GM18858 (cell line): ENCODE data around the gene ARHGAP12.

ENCODE experiments used
- ATAC-seq: cut with Tn5 transposase; IDR thresholded peaks from one replicate; pipeline ENCODE4 v1.9.1; 2021; ENCODE audit not compliant: unreplicated experiment

Gene ARHGAP12

GRCh38 chr10:31952066-31952465 lies 23.4 kb upstream of the ARHGAP12 start:
- ATAC-seq = no peak

- ATAC-seq = no peak
Measured at GRCh38 chr10:31949266-31949665, 20.6 kb upstream of the ARHGAP12 start.

DNA sequence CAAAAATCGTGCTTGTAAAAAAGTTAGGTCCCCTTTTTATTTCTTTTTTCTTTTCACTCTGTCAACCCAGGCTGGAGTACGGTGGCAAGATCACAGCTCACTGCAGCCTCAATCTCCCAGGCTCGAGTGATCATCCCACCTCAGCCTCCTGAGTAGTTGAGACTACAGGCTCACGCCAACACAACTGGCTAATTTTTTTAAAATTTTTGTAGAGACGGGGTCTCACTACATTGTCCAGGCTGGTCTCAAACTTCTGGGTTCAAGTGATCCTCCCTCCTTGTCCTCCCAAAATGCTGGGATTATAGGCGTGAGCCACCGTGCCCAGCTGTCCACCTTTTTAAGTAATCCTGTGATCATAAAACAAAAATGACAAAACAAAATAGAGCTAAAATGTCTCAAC lies 19.4 kb upstream of the ARHGAP12 start:
- no peak for ATAC-seq

DNA sequence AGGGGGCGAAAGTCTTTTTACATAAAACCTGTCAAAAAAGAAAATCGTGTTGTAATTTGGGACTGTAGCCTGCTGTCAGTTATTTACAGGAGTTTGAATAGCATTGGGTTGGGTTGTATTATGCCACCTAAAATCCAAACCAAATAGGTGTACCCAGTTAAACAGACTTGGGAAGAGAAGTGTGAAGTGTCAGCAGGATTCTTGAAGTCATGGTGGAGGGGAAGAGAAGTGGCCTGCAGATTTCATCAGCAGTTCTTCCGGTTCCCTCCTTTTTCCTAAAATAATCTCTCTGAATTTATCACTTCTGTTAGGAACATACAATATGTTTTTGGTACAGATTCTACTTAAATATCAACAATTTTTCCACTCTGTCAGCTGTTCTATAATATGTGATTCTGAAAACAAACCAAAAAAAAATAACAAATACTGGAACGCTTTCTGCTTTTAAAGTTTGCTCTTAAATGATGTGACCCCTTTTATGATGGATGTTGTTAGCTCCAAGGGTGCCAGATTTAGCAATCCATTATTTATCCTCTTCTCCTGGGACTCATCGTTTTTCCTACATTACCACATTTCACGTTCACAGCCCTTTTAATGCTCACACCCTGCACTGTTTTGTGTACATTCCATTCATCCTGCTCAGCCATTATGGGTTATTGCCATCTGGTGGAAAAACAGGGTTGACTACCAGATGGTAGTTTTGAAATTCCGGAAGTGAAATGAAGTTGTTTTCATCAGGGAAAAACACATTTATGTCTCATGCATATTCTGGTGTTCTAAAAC lies 18.7 kb upstream of the ARHGAP12 start:
- ATAC-seq = no peak

- no peak for ATAC-seq
Measured at GRCh38 chr10:31945392-31945791, 16.8 kb upstream of the ARHGAP12 start.

DNA sequence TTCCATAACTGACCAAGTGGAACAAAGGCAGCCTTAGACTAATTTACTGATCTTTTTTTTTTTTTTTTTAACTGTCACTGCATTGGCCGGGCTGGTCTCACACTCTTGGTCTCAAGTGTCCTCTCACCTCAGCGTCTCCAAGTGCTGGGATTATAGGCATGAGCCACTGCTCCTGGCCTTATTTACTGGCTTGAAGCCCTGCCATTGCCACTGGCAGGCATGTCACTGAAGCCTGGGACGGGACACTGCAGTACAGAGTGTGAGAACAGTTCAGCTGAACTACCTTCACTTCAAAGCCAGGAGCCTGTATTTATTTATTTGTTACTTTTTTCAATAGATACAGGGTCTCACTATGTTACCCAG lies 15.4 kb upstream of the ARHGAP12 start:
- no peak for ATAC-seq

- no peak for ATAC-seq
Measured at GRCh38 chr10:31942892-31943291, 14.3 kb upstream of the ARHGAP12 start.

DNA sequence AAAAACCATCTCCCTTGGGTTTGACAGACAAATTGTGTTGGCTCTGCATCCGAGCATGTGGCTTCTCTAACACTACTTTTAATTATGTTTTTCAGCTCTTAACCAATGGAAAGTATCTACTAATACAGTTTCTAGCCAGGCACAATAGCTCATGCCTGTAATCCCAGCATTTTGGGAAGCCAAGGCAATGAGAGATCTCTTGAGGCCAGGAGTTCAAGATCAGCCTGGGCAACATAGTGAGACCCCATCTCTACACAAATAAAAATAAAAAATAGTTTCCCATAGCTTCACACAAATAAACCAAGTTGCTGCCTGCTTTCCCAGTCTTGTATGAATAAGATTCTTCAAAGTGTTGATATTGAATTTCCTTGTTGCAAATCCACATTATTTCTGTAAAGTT lies 13.8 kb upstream of the ARHGAP12 start:
- no peak for ATAC-seq

GRCh38 chr10:31940839-31941653 lies 12.4 kb upstream of the ARHGAP12 start:
- ATAC-seq = no peak

DNA sequence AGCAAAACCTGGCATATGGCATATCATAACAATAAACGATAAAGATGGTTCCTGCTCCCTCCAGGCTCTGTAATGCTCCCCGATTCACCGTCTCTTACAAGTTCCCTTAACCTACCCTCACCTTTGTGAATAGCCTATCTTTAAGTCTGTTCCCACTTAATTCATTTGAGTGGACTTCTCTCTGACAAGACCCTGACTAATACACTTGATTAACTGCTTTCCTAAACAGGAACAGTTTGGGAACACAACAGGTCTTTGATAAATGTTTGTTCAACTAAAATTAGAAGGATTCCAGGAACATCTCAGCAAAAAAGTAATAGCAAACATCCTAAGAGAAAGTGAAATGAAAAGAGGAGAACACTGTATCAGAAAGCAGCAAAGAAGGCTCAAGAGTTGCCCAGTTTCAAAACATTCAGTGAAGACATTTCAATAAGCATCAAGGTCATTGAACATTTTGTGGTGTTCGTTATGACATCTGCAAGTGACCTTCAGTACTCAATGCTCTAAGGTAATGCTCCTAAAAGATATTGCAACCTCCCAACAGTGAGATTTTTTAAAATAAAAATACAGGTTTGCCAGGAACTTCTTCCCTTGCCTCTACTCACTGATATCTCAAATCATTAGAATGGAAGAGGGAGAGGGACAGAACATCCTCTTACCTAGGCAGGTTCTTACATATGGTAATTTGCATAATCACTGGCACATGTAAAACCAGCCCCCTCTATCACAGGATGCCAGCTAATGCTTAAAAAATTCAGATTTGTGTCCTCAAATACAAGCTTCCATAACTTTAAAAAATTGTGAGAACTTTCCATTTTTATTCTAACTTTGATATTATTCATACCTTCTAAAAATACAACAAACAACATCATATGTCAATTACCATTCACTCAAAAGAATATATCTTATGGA lies 11.4 kb upstream of the ARHGAP12 start:
- ATAC-seq = no peak

DNA sequence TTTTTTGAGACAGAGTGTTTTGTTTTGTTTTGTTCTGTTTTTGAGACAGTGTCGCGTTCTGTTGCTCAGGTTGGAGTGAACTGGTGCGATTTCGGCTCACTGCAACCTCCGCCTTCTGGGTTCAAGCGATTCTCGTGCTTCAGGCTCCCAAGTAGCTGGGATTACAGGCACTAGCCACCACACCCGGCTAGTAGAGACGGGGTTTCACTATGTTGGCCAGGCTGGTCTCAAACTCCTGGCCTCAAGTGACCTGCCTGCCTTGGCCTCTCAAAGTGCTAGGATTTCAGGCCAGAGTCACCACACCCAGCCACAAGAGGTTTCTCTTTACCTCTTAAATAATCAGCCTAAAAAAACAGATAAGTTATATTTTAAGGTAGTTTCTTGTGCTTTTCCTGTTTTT lies 8.7 kb upstream of the ARHGAP12 start:
- ATAC-seq = no peak

- ATAC-seq = no peak
Measured at GRCh38 chr10:31936933-31937332, 8.3 kb upstream of the ARHGAP12 start.

- ATAC-seq = no peak
Measured at GRCh38 chr10:31936086-31936485, 7.5 kb upstream of the ARHGAP12 start.

GRCh38 chr10:31935678-31936077 lies 7.0 kb upstream of the ARHGAP12 start:
- no peak for ATAC-seq

DNA sequence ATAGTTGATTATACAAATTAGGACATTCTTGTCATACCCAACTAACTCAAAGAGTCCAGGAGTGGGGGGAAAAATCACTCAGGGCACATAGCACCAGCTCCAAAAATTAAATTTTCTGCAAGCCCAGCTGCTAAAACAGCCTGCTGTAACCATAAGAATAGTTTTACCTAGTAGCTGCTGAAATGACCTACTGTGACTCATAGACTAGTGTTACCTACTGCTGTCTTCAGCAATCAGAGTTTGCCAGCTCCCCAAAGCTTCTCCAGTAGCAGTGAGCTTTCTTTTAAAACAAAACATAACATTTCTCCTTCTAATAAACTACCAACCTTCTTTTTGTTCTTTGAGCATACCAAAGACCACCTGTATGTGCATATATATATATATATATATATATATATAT lies 4.2 kb upstream of the ARHGAP12 start:
- no peak for ATAC-seq

GRCh38 chr10:31930856-31931255 lies 2.2 kb upstream of the ARHGAP12 start:
- no peak for ATAC-seq

DNA sequence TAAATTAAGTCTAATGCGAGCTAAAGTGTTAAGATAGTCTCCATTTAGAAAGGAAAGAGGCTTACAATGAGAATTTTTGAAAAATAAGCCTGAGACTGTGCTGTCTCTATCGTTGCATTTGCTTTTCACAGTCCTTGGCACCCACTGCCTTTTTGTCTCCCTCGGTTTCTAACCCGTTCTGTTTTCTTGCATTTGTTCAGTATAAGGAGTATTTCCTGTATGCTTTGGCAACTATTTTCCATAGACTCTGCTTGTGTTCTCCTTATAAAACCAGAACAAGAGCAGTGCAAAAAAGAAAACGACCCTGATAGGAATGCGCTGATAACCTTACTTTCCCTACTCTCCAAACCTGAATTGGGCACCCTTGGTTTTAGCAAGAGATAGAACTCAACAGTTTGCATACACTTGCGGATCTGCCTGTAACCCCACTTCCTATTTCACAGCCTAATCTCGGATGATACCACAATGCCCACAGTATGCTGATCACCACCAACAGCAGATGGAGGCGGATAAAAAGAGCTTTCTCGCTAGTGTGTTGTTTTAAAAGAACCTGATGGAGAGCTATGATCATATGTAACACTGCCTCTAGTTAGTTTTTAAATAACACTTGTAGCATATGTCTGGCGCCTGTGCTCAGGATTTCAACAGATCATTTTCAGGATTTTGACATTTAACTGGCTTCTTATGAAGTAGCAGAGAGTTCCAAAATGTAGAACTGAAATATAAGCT lies 1.6 kb upstream of the ARHGAP12 start:
- peak; percentile 27 for ATAC-seq

GRCh38 chr10:31929261-31930022 lies 811 bp upstream of the ARHGAP12 start:
- no peak for ATAC-seq

GRCh38 chr10:31927884-31928548 lies 615 bp downstream of the ARHGAP12 start:
- no peak for ATAC-seq

- no peak for ATAC-seq
Measured at GRCh38 chr10:31927565-31927883, 1.1 kb downstream of the ARHGAP12 start.
